Measurements from ENCODE around the gene SWT1.

The SWT1 gene

DNA sequence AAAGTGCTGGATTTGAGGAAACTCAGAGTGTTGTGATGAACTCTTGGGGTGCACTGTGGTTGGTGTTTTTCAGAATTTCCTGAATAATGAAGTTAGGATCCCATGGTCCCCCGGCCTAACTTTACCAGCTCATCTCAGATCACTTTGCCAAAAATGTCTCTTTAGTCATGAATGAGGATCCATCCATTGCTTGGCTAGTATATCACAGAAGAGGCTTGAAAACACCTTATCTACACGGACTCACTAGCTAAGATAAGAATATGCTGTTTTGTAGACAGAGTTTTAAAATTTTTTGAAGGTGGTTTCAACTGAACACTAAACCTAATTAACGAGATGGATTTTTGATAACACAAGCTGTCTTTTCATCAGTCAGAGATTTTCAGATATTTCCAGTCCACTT is 106.3 kb downstream of the SWT1 start:
- Histone ChIP-seq H2AFZ (ENCODE audit: low read length) (no peak overlapping the region), H3K27me3 (ENCODE audit: insufficient read depth, low read length, poor library complexity, severe bottlenecking) (no peaks in the 10 kb centered on the region), H3K9me2 (replicated peaks; ENCODE audit: low read depth, low read length) (no peaks in the 10 kb centered on the region), H3K9me3 (ENCODE audit: insufficient read depth, low read depth, low read length) (no peaks in the 10 kb centered on the region), H4K20me1 (ENCODE audit: insufficient read depth, low read length, poor library complexity, severe bottlenecking) (no peaks in the 10 kb centered on the region), H3K36me3 (ENCODE audit: insufficient read depth, low read length) (no peaks in the 10 kb centered on the region), H3K9ac (ENCODE audit: low read depth, low read length, poor library complexity, severe bottlenecking) (no peak overlapping the region), H3K4me2 (ENCODE audit: low read depth, low read length, poor library complexity, severe bottlenecking) (no peak overlapping the region), H3K4me3 (ENCODE audit: low read length, poor library complexity, severe bottlenecking) (no peak overlapping the region), H3K4me1 (ENCODE audit: insufficient read depth, low read length, poor library complexity, severe bottlenecking) (peaks cover 3% of the 10 kb centered on the region), H3F3A (ENCODE audit: low read depth) (no peaks in the 10 kb centered on the region), H3K79me2 (ENCODE audit: insufficient read depth, low read length) (peaks cover 4% of the 10 kb centered on the region; the same call in 1 of the 2 replicates)
- TF ChIP-seq EZH2phosphoT487 (IDR thresholded peaks at IDR 0.05; ENCODE audit: borderline replicate concordance) = no peak
- TF ChIP-seq, protein P1, sequence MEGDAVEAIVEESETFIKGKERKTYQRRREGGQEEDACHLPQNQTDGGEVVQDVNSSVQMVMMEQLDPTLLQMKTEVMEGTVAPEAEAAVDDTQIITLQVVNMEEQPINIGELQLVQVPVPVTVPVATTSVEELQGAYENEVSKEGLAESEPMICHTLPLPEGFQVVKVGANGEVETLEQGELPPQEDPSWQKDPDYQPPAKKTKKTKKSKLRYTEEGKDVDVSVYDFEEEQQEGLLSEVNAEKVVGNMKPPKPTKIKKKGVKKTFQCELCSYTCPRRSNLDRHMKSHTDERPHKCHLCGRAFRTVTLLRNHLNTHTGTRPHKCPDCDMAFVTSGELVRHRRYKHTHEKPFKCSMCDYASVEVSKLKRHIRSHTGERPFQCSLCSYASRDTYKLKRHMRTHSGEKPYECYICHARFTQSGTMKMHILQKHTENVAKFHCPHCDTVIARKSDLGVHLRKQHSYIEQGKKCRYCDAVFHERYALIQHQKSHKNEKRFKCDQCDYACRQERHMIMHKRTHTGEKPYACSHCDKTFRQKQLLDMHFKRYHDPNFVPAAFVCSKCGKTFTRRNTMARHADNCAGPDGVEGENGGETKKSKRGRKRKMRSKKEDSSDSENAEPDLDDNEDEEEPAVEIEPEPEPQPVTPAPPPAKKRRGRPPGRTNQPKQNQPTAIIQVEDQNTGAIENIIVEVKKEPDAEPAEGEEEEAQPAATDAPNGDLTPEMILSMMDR (conservative IDR thresholded peaks at IDR 0.05; ENCODE audit: low read length) = no peak

DNA sequence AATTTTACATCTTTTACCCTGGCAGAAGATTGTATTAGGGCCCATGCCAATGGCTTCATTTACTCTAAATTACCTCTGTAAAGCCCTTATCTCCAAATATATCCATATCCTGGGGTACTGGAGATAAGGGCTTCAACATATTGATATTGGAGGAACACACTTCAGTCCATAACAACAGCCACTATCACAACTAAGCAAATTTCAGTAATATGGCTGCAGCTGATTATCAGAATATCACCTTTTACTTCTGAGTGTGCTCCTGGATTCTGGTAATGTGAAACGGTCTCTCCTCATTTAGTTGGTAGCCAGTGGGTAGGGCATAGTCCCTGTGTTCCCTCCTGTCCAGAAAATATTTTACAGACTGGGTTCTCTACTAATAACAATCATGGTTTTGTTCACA is 106.8 kb downstream of the SWT1 start:
- H3K27me3 ChIP-seq (ENCODE audit: insufficient read depth, low read length, poor library complexity, severe bottlenecking) = no peaks in the 10 kb centered on the region

DNA sequence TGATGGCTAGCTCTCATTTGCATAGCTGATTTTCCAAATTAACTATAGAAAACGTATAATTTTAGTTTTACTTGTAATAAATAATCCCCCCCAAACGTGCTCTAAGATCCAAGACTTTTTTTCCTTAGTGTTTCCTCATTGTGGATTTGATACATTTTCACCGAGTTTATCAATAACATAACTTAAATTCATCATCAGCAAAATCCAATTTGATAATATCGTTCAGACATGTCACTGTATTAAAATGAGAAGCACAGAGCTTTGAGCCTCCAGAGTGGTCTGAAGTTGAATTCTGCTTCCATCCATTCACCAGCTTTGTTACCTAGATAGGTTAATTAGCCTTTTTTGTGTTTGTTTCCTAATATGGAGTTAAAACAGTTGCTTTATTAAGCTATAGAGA is 108.3 kb downstream of the SWT1 start:
- no peaks in the 10 kb centered on the region for H3K9me2 ChIP-seq (replicated peaks; ENCODE audit: low read depth, low read length)
- no peaks in the 10 kb centered on the region for H4K20me1 ChIP-seq (ENCODE audit: insufficient read depth, low read length, poor library complexity, severe bottlenecking)
- no peak overlapping the region for H3K4me2 ChIP-seq (ENCODE audit: low read depth, low read length, poor library complexity, severe bottlenecking)
- no peaks in the 10 kb centered on the region for H3K4me1 ChIP-seq (ENCODE audit: insufficient read depth, low read length, poor library complexity, severe bottlenecking)
- no peaks in the 10 kb centered on the region for H3K27me3 ChIP-seq (ENCODE audit: insufficient read depth, low read length, poor library complexity, severe bottlenecking)
- no peaks in the 10 kb centered on the region for H3K36me3 ChIP-seq (ENCODE audit: insufficient read depth, low read length)
- TF ChIP-seq, protein P1 (conservative IDR thresholded peaks at IDR 0.05; ENCODE audit: low read length) = no peak
- TF ChIP-seq EZH2phosphoT487 (IDR thresholded peaks at IDR 0.05; ENCODE audit: borderline replicate concordance) = no peak
- no peaks in the 10 kb centered on the region for H3K79me2 ChIP-seq (ENCODE audit: insufficient read depth, low read length)
- H3K9me3 ChIP-seq (ENCODE audit: insufficient read depth, low read depth, low read length) = no peaks in the 10 kb centered on the region
- no peak overlapping the region for H3K4me3 ChIP-seq (ENCODE audit: low read length, poor library complexity, severe bottlenecking)
- no peak overlapping the region for H2AFZ ChIP-seq (ENCODE audit: low read length)
- H3K9ac ChIP-seq (ENCODE audit: low read depth, low read length, poor library complexity, severe bottlenecking) = no peak overlapping the region
- H3F3A ChIP-seq (ENCODE audit: low read depth) = no peaks in the 10 kb centered on the region

More for the DNA sequence above, 106.8 kb downstream of the SWT1 start:
- Histone ChIP-seq H3K36me3 (ENCODE audit: insufficient read depth, low read length) (no peaks in the 10 kb centered on the region), H3F3A (ENCODE audit: low read depth) (no peaks in the 10 kb centered on the region), H2AFZ (ENCODE audit: low read length) (no peak overlapping the region), H3K4me2 (ENCODE audit: low read depth, low read length, poor library complexity, severe bottlenecking) (no peak overlapping the region), H3K4me1 (ENCODE audit: insufficient read depth, low read length, poor library complexity, severe bottlenecking) (no peaks in the 10 kb centered on the region), H3K79me2 (ENCODE audit: insufficient read depth, low read length) (no peaks in the 10 kb centered on the region), H4K20me1 (ENCODE audit: insufficient read depth, low read length, poor library complexity, severe bottlenecking) (no peaks in the 10 kb centered on the region), H3K9me2 (replicated peaks; ENCODE audit: low read depth, low read length) (no peaks in the 10 kb centered on the region), H3K4me3 (ENCODE audit: low read length, poor library complexity, severe bottlenecking) (no peak overlapping the region), H3K9me3 (ENCODE audit: insufficient read depth, low read depth, low read length) (no peaks in the 10 kb centered on the region), H3K9ac (ENCODE audit: low read depth, low read length, poor library complexity, severe bottlenecking) (no peak overlapping the region)
- TF ChIP-seq, protein P1 (conservative IDR thresholded peaks at IDR 0.05; ENCODE audit: low read length) = no peak
- no peak for TF ChIP-seq EZH2phosphoT487 (IDR thresholded peaks at IDR 0.05; ENCODE audit: borderline replicate concordance)

All from Loucy (cell line).